Subcutaneous abdominal adipose tissue (tissue), 5 donors: ENCODE measurements around the gene PROM1.

Experiments
- H3K27ac ChIP-seq: one replicate; pipeline ENCODE4 v1.7.0; 2013; ENCODE audit warnings: low read depth, mild to moderate bottlenecking, inconsistent platforms, low read length, moderate library complexity
- H3K27me3 ChIP-seq, 5 donors: one replicate each; pipeline ENCODE4 v1.7.0; 2013; ENCODE audit warnings: low read length in 5 of 5, inconsistent platforms in 1 of 5; ENCODE audit not compliant: control insufficient read depth in 5 of 5, insufficient read depth in 4 of 5
- H3K36me3 ChIP-seq, 5 donors: one replicate each; pipeline ENCODE4 v1.7.0; 2013; ENCODE audit warnings: low read length in 5 of 5; ENCODE audit not compliant: control insufficient read depth in 5 of 5, insufficient read depth in 5 of 5
- H3K4me1 ChIP-seq, 5 donors: one replicate each; pipeline ENCODE4 v1.7.0; 2013; ENCODE audit warnings: low read length in 5 of 5, mild to moderate bottlenecking in 3 of 5, moderate library complexity in 1 of 5; ENCODE audit not compliant: control insufficient read depth in 5 of 5, insufficient read depth in 5 of 5
- H3K4me3 ChIP-seq, 5 donors: one replicate each; pipeline ENCODE4 v1.7.0; 2013; ENCODE audit warnings: low read length in 5 of 5, low read depth in 1 of 5
- H3K9ac ChIP-seq, 5 donors: one replicate each; pipeline ENCODE4 v1.7.0; 2013; ENCODE audit warnings: low read length in 5 of 5, mild to moderate bottlenecking in 4 of 5, moderate library complexity in 3 of 5
- H3K9me3 ChIP-seq, 5 donors: one replicate each; pipeline ENCODE4 v1.7.0; 2013; ENCODE audit warnings: low read length in 5 of 5; ENCODE audit not compliant: control insufficient read depth in 5 of 5
- donor health status: healthy.
- donor health status: healthy.
- donor health status: healthy.
- donor health status: healthy.
- donor health status: healthy.

Gene PROM1

GRCh38 chr4:16072168-16072567 lies 11.7 kb downstream of the PROM1 start:
- no peaks in the 10 kb centered on the region for H3K36me3 ChIP-seq

GRCh38 chr4:16070203-16070602 lies 13.6 kb downstream of the PROM1 start:
- H3K4me1 ChIP-seq = no peaks in the 10 kb centered on the region
- no peak overlapping the region for H3K4me3 ChIP-seq
- no peaks in the 10 kb centered on the region for H3K36me3 ChIP-seq
- H3K27me3 ChIP-seq = peaks cover 0 to 5% (median 0%) of the 10 kb centered on the region in 5 donors
- H3K9ac ChIP-seq = no peak overlapping the region
- no peak overlapping the region for H3K27ac ChIP-seq
- H3K9me3 ChIP-seq = no peaks in the 10 kb centered on the region

More at GRCh38 chr4:16072168-16072567, 11.7 kb downstream of the PROM1 start:
- Histone ChIP-seq H3K9ac (no peak overlapping the region), H3K4me1 (no peaks in the 10 kb centered on the region), H3K9me3 (no peaks in the 10 kb centered on the region), H3K4me3 (no peak overlapping the region), H3K27ac (no peak overlapping the region), H3K27me3 (peaks cover 0 to 11% (median 4%) of the 10 kb centered on the region in 5 donors)

GRCh38 chr4:16067515-16067914 lies 16.3 kb downstream of the PROM1 start:
- Histone ChIP-seq H3K36me3 (no peaks in the 10 kb centered on the region), H3K4me3 (no peak overlapping the region), H3K27me3 (peaks cover 0 to 5% (median 0%) of the 10 kb centered on the region in 5 donors), H3K9ac (no peak overlapping the region), H3K27ac (no peak overlapping the region), H3K9me3 (no peaks in the 10 kb centered on the region), H3K4me1 (no peaks in the 10 kb centered on the region)

- Histone ChIP-seq H3K36me3 (no peaks in the 10 kb centered on the region), H3K27ac (no peak overlapping the region)
Measured at GRCh38 chr4:16066586-16067128, 17.2 kb downstream of the PROM1 start.

GRCh38 chr4:16065066-16065465 lies 18.8 kb downstream of the PROM1 start:
- no peak overlapping the region for H3K9ac ChIP-seq
- no peaks in the 10 kb centered on the region for H3K36me3 ChIP-seq
- H3K4me1 ChIP-seq = no peaks in the 10 kb centered on the region
- H3K27me3 ChIP-seq = no peaks in the 10 kb centered on the region
- no peak overlapping the region for H3K27ac ChIP-seq
- no peaks in the 10 kb centered on the region for H3K9me3 ChIP-seq
- H3K4me3 ChIP-seq = no peak overlapping the region

More at GRCh38 chr4:16066586-16067128, 17.2 kb downstream of the PROM1 start:
- H3K4me3 ChIP-seq = no peak overlapping the region
- H3K9me3 ChIP-seq = no peaks in the 10 kb centered on the region
- H3K9ac ChIP-seq = no peak overlapping the region
- H3K27me3 ChIP-seq = peaks cover 0 to 3% (median 0%) of the 10 kb centered on the region in 5 donors
- no peaks in the 10 kb centered on the region for H3K4me1 ChIP-seq

GRCh38 chr4:16062601-16063000 lies 21.2 kb downstream of the PROM1 start:
- Histone ChIP-seq H3K27ac (no peak overlapping the region), H3K4me3 (no peak overlapping the region), H3K9ac (no peak overlapping the region), H3K36me3 (no peaks in the 10 kb centered on the region), H3K27me3 (no peaks in the 10 kb centered on the region), H3K4me1 (no peaks in the 10 kb centered on the region), H3K9me3 (no peaks in the 10 kb centered on the region)

GRCh38 chr4:16056681-16057385 lies 27.0 kb downstream of the PROM1 start:
- no peak overlapping the region for H3K9ac ChIP-seq
- H3K36me3 ChIP-seq = no peaks in the 10 kb centered on the region
- no peak overlapping the region for H3K27ac ChIP-seq
- H3K27me3 ChIP-seq = peaks cover 0 to 4% (median 0%) of the 10 kb centered on the region in 5 donors
- no peak overlapping the region for H3K4me3 ChIP-seq
- H3K9me3 ChIP-seq = no peaks in the 10 kb centered on the region
- peaks cover 0 to 20% (median 11%) of the 10 kb centered on the region in 5 donors for H3K4me1 ChIP-seq

- H3K27me3 ChIP-seq = peaks cover 0 to 9% (median 5%) of the 10 kb centered on the region in 5 donors
- H3K27ac ChIP-seq = no peak overlapping the region
- H3K9ac ChIP-seq = no peak overlapping the region
- no peaks in the 10 kb centered on the region for H3K9me3 ChIP-seq
- no peak overlapping the region for H3K4me3 ChIP-seq
- H3K36me3 ChIP-seq = no peaks in the 10 kb centered on the region
- H3K4me1 ChIP-seq = peaks cover 0 to 20% (median 11%) of the 10 kb centered on the region in 5 donors
Measured at GRCh38 chr4:16055873-16056272, 27.9 kb downstream of the PROM1 start.

- Histone ChIP-seq H3K4me3 (no peak overlapping the region), H3K27me3 (peaks cover 0 to 9% (median 5%) of the 10 kb centered on the region in 5 donors), H3K9me3 (no peaks in the 10 kb centered on the region), H3K4me1 (peaks cover 0 to 20% (median 11%) of the 10 kb centered on the region in 5 donors), H3K36me3 (no peaks in the 10 kb centered on the region), H3K9ac (no peak overlapping the region), H3K27ac (no peak overlapping the region)
Measured at GRCh38 chr4:16055471-16055870, 28.4 kb downstream of the PROM1 start.

GRCh38 chr4:16052939-16053338 lies 30.9 kb downstream of the PROM1 start:
- no peaks in the 10 kb centered on the region for H3K36me3 ChIP-seq
- no peak overlapping the region for H3K4me3 ChIP-seq
- no peaks in the 10 kb centered on the region for H3K9me3 ChIP-seq
- peaks cover 2 to 13% (median 7%) of the 10 kb centered on the region in 5 donors for H3K27me3 ChIP-seq
- peaks cover 0 to 20% (median 11%) of the 10 kb centered on the region in 5 donors for H3K4me1 ChIP-seq
- no peak overlapping the region for H3K27ac ChIP-seq
- H3K9ac ChIP-seq = no peak overlapping the region
